Anterior cingulate cortex (tissue), 58 donors: ENCODE data around the gene RNF157.
"Not testable (repeated sequence)": the region's sequence is repeated elsewhere in the genome, so short reads cannot be mapped to it uniquely, and the experiment has no call there.

Experiments
- DNase-seq, 58 donors: peaks; one replicate each; lab custom pipeline; 2025; lab: John Stamatoyannopoulos, UW

RNF157 gene

DNA sequence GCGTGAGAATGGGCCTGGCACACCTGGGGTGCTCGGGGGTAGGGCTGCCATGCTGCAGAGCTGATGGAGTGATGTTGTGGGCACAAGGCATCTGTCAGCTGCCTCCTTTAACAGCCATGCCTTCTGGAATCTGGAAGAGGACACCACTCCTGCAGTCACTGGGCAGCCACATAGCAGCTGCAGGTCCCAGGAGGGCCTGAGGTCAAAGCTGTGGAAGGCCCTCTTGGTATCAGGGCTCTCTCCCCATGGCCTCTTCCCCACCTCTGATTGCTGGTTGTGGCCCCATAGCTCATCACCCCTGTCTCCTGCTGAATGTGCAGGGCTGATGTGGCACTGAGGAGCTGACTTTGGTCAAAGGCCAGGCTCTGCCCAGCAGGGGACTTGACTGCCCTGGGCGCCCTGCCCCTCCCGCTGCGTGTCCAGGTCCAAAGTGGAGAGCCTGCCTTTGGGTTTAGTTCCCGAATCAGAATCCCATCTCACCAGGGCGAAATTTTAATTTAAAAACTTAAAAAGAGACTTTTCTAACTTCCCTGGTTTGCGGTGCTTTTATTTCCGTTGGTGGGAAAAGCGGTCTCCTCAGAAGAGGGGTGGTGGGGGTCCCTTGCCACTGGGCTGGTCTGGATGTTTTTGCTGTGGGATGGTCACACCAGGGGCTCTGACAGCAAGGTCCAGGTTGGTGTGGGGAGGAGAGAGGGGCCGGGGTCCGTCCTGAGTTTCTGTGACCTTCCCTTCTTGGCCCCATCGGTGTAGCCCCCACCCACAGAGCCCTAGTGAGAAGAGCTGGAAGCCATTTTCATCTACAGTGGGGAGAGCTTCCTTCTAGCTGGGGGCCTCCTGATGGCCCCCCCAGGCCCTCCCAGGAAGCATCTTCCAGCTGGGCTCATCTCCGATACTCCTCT lies 30.7 kb upstream of the RNF157 start:
- DNase-seq = no peak

DNA sequence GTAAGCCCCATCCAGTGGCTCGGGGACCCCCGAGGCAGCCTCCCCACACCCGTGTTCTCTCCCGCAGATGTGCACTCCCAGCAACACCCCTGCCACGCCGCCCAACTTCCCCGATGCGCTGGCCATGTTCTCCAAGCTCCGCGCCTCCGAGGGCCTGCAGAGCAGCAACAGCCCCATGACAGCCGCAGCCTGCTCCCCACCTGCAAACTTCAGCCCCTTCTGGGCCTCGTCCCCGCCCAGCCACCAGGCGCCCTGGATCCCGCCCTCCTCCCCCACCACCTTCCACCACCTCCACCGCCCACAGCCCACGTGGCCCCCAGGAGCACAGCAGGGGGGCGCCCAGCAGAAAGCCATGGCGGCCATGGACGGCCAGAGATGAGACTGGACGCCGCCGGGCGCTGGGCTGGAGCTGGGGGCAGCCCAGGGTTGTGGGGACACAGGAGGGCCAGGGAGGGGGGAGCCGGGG lies 29.9 kb upstream of the RNF157 start:
- DNase-seq = no peak

DNA sequence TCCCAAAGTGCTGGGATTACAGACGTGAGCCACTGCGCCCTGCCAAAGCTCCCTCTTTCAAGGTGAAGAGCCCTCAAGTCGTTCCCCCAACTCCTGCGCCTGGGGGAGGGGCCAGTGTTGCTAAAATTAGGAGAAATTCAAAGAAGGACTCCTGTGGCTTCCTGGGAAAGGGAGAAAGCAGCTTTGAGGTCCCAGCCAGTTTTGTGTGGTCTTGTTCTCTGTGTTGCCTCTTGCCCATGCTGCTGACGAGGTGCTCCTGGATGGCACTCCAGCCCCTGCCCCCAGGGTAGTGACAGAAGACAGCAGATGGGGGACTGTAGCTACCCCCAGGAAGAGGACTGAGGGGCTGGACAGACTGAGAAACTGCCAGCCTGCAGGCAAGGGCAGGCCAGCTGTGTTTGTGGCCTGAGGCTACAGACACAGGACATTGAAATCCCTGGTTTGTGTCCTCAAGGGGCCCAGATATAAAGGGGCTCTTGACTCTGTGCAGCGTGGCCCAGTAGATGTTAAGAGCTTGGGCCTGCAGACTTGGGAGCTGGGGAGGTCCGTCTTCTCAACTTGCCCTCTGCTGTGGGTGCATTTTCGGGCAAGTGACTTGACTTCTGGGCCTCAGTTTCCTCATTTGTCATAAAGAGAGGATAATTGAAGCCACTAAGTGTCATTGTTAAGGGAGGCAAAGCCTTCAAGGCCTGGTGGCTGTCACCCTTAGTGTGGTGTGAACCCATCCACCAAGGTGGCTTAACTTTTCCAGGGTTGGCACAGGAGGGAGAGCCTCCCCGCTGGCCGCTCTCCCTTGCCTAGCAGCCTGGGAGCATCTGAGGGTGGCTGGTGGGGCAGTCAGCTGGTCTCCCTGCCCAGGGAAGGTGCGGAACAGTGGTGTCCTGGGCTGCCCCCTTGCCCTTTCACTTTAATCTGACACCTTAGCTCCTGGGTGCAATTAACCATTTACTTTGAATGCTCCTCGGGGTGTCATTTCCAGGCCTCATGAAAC lies 29.0 kb upstream of the RNF157 start:
- no peak for DNase-seq

DNA sequence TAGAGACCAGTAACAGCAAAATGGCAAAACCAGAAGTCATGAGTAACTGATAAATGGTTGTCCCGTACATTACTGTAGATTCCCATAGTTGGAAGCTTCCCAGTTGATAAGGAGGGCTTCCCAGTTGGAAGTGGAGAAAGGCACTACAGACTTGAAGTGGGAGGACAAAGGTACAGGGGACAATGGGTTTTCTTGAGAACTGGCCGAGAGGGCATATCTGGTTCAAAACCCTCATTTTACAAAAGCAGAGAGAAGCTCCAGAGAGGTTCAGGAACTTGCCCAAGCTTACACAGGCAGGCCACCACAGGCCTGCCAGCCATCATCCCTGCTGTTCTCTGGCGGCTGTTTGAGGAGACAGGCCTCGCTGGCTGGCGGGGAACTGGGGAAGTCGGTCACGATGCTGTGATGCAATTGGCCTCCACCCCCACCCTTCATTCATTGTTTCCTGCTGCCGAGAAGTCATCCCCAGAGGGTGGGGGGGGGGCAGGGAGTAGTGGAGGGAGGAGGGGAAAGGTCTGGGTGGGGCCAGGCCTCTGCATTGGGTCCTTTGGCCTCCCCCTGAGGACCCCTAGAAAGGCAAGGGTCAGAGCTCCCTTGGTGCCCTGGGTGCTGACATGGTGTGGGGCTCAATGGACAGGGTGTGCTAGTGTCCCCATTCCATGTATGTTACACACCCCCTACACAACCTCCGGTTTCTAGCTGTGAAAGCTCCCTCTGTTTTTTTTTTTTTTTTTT lies 27.9 kb upstream of the RNF157 start:
- peak in 54 of 58 donors; percentile 10 to 91 (median 62) for DNase-seq

DNA sequence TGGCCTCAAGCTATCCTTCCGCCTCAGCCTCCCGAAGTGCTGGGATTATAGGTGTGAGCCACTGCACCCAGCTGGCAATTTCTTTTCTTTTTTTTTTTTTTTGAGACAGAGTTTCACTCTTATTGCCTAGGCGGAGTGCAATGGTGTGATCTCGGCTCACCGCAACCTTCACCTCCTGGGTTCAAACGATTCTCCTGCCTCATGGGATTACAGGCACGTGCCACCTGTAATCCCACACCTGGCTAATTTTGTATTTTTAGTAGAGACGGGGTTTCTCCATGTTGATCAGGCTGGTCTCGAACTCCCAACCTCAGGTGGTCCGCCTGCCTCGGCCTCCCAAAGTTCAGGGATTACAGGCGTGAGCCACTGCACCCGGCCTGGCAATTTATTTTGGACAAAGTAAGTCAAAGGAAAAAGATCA lies 27.3 kb upstream of the RNF157 start:
- not testable (repeated sequence) for DNase-seq

DNA sequence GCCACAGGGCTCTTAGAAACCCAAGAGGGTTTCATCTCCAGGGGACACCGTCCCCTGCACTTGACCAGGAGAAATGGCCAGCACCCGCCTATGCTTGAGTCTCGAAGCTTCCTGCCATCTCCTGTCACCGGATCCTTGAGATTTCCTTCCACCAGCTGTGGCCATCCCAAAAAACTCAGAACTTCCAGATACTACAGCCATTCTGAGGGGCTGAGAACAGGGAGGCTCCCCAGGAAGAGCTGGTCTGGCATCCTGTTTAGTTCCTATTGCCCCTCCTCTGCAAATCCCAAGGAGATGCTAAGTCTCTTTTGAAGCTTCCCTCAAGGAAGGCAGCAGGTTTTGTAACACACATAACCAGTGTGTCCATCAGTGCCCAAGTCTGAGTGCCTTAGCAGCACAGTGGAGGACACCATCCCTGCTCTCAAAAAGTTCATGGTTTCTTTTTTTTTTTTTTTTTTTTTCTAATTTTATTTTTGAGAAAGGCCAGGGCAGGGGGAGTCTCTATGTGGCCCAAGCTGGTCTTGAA lies 26.8 kb upstream of the RNF157 start:
- no peak for DNase-seq

DNA sequence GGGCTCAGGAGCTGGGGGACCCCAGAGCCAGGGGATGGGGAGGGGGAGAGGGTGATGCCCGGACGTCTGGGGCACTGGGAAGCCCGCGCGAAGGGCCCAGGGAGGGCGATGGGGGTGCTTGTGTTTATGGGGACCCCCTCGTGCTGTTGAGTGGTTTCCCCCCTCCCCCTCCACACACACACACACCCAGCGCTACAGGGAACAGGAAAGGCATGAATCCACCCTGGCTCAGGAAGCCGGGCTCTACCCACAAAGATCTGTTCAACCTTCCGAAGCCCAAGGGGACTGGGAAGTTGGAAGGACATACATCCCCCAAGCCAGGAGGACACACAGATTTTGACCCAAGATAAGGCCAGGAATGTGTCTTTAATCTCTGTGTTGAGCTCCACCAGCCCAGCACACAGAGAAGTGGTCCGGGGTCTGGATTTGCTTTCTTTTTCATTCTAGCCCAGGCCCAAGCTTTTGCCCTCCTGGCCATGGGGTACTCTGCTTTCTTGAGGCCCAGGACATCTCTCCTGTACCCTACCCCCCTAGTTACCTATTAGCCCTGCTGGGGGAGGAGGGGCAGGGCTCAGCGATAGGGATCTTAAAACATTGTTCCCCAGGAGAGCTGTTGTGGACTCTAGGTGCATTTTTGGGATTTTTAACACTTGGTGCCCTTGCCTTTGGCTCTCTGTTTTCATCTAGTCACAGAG lies 26.1 kb upstream of the RNF157 start:
- DNase-seq = peak in 1 of 58 donors; percentile 35

DNA sequence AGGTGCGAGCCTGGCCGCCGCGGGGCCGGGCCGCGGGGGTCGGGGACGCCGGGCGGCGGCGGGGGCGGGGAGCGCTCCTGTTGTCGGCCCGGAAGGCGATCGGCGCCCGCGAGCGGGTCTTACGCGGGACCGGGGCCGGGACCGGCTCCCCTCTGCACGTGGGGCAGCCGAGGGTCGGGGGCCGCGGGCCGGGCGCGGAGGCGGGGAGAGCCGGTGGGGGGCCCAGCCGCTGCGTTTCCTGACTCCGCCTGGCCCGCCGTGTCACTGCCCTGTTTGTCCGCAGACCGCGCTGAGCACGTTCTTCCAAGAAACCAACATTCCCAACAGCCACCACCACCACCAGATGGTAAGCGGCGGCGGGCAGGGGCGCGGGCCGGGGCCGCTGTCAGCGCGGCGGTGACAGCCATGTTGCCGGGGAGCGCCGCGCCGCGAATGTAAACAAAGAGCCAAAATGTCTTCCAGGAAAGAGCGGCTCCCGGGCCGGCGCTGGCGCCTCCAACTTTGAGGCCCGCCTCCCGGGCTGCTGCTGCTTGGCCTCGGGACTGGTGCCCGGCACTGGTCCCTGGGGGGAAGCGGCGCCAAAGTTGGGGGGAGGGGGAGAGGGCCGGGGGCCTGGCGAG lies 25.4 kb upstream of the RNF157 start:
- peak in 38 of 58 donors; percentile 16 to 55 (median 38) for DNase-seq

DNA sequence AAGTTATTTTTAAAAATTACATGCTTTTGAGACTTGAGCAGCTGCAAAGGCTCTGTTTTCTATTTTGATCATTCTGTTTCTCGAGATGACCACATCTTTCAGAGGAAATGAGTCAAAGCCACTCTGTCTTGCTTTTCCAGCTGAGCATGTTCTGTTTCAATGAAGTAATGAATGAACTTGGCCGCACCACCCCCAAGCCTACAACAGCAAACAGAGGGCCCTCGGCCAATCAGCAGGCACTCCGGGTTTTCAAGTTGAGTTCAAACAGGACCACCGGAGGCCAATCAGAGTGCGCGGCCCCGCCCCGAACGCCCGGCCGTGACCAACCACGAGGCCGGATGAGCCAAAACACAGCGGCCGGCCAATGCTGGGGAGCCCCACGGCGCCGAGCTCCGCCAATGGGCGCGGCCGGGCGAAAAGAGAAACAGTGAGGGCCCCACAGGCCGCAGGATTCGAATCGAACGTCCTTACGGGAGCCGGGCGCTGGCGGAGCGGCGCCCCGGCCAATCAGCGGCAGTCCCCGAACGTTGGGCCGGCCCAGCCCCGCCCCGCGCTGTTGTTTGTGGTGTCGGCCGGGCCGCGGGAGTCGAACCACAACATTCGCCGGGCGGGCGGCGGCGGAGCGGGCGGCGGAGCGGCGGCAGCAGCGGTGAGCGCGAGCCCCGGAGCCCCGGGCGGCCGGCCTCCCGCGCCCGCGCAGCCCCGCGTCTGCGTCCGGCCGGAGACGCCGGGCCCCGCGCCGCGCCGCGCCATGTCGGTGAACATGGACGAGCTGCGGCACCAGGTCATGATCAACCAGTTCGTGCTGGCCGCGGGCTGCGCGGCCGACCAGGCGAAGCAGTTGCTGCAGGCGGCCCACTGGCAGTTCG lies 24.7 kb upstream of the RNF157 start, which contains the start of gene UBALD2:
UBALD2 (plus strand) TSS at position 594 of the 869 bp plus-strand sequence; CDS start at position 752, 158 bp downstream.
- DNase-seq = peak; percentile 94 to 100 (median 99)

DNA sequence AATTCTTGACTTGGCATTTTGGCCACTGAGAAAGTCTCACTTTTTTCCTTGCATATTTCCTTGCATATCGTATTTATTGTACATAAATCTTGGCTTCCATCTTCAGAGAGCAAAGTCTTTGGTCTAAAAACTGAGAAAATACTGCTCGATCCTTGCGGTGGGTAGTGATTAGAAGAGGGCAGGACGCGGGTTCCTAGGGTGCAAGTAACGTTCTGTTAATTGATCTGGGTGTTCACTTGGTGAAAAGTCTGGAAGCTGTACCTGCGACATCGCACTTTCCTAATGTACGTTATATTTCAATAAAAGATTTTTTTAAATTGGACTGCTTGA lies 24.1 kb upstream of the RNF157 start:
- DNase-seq = no peak

DNA sequence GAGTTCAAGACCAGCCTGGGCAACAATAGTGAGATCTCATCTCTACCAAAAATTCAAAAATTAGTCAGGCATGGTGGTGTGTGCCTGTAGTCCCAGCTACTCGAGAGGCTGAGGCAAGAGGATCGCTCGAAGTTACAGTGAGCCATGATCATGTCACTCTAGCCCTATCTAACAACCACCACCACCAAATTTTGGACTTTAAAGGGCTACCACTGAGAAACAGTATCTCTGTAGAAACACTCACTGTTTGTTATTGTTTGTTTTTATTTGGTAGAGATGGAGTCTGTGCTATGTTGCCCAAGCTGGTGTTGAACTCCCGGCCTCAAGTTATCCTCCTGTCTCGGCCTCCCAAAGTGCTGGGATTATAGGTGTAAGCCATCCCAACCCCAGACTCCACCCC lies 23.6 kb upstream of the RNF157 start:
- DNase-seq = no peak

DNA sequence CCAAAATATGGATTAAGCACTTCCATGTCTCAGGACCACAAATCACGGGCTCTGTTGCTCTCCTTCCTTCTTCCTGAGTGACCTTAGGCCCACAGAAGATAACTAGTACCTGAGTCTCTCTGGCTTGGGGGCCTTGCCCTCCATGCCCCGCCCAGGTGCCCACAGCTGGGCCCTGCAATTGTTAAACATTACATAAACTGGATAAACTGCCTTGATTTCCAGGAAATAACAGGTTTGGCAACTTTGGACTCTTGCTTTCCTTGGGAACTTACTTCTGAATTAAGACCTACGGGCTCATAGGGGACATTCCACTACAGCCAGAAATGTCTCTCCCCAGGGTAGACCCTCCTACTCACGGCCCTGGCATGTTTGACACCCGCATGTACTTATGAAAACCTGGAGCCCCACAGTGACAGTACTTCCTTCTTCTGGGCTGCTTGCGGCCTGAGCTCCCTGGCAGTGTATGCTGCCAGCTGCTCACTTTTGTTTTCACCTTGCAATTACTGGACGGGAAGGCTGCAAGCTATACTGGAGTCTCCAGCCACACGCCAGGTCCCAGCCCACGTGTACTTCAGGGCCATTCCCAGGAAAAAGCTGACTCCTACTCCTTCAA lies 22.5 kb upstream of the RNF157 start:
- no peak for DNase-seq

DNA sequence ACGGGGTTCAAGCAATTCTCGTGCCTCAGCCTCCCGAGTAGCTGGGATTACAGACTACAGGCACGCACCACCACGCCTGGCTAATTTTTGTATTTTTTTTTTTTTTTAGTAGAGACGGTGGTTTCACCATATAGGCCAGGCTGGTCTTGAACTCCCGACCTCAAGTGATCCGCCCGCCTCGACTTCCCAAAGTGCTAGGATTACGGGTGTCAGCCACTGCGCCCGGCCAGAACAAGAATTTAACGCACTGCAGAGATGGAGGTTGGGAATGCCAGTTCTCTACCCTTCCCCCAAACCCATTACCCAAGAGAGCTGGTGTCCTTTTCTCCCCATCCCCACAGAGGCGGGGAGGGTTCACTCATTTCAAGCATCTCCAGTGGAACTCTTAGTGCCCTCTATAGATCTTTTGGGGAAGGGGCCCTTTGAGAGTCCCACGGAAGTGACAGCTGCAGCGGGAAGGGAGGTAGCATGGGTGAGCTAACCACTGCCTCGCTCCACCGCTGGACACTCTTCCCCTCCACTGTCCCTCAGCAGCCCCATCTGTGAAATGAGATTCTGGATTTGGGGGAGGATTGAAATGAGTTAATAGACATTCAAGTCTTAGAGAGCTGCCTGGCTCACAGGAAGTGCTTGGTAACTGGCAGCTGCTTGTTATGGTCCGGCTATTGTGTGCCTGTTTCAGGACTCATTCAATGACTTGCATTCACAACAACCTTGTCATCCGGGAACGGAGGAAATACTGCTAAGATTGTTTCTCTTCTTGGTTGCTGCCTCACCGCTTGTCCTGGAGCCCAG lies 21.3 kb upstream of the RNF157 start:
- peak in 6 of 58 donors; percentile 12 to 59 (median 34) for DNase-seq

DNA sequence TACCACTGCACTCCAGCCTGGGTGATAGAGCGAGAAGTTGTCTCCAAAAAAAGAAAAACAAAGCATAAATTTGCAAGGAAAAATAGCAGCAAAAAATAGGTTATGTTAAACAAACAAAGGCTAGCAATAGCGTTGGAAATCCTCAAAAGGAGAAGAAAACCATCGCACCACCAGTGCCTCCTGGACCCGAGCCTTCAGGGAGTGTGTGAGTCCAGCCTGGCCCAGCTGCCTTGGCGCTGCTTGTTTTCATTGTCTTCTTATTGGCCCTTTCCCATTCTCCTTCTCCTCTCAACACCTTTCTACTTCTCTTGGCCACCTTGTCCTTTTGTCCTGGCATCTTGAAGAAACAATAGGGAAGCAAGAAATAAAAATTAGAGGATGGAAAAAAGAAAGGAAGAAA lies 20.4 kb upstream of the RNF157 start:
- DNase-seq = no peak

DNA sequence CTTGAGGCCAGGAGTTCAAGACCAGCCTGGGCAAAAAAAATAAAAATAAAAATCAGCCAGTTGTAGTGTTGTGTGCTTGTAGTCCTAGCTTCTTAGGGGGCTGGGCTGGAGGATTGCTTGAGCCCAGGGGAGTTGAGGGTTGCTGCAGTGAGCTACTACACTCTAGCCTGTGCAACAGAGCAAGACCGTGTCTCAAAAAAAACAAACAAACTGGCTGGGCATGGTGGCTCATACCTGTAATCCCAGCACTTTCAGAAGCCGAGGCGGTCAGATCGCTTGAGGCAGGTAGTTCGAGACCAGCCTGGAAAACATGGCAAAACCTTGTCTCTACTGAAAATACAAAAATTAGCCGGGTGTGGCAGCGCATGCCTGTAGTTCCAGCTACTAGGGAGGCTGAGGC lies 19.9 kb upstream of the RNF157 start:
- no peak for DNase-seq

DNA sequence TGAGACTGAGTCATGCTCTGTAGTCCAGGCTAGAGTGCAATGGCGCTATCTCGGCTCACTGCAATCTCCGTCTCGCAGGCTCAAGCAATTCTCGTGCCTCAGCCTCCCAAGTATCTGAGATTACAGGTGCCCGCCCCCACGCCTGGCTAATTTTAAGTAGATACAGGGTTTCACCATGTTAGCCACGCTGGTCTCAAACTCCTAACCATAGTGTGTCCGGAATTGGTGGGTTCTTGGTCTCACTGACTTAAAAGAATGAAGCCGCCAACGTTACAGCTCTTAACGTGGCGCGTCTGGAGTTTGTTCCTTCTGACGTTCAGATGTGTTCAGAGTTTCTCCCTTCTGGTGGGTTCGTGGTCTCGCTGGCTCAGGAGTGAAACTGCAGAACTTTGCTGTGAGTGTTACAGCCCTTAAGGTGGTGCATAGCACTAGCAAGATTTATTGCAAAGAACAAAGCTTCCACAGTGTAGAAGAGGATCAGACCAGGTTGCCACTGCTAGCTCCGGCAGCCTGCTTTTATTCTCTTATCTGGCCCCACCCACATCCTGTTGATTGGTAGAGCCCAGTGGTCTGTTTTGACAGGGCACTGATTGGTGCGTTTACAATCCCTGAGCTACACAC lies 16.2 kb upstream of the RNF157 start:
- DNase-seq = not testable (repeated sequence)
